Stimulated activated CD8-positive, alpha-beta memory T cell treated with anti-CD3 and anti-CD28 coated beads, Interleukin-12 subunit alpha, Interleukin-12 subunit beta, amount 100 ng/mL, for 4 hours (primary cell): Measurements from ENCODE around the gene EDAR.

Source experiments
- DNase-seq: peaks from one replicate; pipeline ENCODE4 v3.0.0-alpha.2; 2020; ENCODE audit warnings: low read depth

Gene EDAR

GRCh38 chr2:108852375-108852774, 136.6 kb downstream of the EDAR start:
- no peak for DNase-seq

GRCh38 chr2:108847000-108847399, 142.0 kb downstream of the EDAR start:
- DNase-seq, result no peak

GRCh38 chr2:108845923-108846322, 143.1 kb downstream of the EDAR start:
- DNase-seq, result no peak
